CMK (cell line): ENCODE data around the gene HMX1.

Experiments used
- DNase-seq: peaks from one replicate; pipeline ENCODE4 v3.0.0-alpha.2; 2010; ENCODE audit warnings: low read depth

The HMX1 gene

GRCh38 chr4:8910100-8910821, 38.6 kb upstream of the HMX1 start:
- DNase-seq = no peak

DNA sequence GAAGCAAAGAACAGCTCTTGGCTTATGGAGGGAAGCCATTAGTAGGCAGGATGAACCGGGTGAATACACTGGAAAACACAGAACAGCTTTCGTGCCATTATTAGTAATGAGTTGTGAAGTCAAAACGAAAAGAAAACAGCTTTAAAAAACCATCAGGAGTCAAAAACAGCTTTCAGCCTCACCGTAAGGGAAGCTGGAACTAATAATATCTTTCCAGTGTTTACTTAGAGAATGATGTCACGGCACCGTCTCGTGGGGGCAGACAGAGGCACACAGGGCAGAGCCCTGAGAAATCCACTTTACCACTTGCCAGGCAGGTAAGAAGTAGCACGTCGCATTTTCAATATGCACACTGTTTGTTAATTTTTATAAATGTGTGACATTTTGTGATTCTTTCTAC, 37.9 kb upstream of the HMX1 start:
- DNase-seq = no peak

DNA sequence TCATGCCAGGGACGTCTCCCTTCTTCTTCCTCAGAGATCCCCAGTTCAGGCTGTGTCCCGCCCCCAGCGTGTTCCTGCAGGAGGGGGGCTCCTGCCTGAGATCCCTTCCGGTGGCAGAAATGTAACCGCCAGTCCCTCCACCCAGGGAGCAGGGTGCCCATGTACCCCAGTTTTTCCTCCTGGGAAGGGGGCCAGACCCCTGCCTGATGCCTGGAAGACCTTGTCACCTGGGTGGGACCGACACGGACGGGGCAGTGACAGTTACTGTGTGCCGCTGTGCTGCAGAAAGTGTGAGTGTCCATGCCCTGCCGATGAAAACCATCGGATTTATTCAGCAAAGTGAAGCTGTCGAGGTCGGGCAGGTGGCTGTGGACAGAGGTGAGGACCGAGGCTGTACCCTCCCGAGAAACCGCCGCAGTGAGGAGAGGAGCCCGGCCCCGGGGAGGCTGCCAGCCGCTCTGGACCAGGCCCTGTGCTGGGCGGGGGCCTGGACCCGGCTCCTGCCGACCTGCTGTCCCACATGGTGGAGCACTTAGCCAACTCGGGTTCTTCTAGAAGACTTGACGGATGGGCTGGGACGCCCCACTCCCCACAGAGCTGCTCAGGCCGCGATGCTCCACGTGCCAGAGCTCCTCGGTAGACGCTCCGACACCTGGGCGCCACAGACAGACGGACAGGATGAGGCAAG, 36.7 kb upstream of the HMX1 start:
- no peak for DNase-seq

DNA sequence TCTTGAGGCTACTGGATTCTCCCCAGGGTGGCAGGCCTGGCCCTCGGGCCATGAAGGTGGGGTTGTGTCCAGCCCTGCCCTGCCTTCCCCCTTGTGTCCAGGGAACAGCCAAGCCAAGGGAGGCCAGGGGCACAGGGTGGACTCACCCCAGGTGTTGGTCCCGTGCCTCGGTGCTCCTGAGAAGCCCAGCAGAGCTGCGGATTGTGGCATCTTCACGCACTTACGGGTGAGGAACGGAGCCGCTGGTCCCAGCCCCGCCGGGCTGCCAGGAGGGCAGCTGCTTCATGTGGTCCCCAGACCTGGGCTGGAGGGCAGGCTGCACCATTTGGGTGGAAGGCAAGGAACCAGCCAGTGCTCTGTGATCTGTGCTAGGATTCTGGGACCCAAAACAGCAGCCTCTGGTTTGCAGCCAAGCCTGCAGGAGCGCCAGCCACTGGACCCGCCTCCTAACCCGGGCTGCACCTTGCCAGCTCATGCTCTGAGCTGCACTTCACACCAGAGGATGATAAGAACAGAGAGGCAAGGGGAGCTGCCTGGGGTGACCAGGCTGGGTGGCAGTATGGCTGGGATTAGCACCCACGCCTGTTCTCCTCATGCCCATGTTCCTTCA, 36.1 kb upstream of the HMX1 start:
- no peak for DNase-seq

GRCh38 chr4:8906991-8907595, 35.5 kb upstream of the HMX1 start:
- no peak for DNase-seq

DNA sequence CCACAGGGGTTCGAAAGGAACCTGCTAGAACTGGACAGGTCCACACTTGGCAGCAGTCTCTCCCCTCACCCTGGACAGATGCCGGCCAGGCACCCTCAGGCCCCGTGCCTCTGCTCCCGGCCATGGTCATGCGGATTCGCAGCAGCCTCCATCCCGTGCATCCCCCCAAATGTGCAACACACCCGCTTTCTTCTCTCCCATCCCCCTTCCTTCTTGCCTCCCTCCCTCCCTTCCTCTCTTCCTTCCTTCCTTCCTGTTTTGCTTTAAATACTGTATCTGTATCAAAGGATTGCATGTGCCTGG, 35.0 kb upstream of the HMX1 start:
- no peak for DNase-seq

- DNase-seq = no peak
Observed at GRCh38 chr4:8905773-8906667, 34.4 kb upstream of the HMX1 start.

DNA sequence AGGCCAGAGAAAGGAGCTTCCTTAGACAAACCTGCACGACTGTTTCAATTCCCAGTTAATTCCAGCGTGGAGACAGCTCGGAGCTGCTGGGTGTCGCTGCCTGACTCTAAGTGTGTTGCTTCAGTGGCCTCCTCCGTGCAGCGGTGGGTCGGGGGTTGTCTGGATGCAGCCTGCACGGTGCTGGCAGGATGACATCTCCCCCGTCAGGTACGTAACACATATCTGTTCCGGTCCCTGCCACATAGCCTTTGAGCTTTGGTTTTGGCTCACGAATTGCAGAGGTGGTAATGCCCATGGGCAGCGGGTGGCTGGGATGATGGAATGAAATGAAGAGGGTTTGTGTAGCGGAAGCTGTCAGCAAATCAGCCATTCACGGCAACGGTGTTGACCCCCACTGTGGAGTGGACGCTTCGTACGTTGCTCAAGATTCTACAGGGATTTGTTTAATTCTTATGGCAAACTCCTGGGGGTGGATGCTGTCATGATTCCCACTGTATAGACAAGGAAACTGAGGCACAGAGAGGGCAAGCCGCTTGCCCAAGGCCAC, 33.7 kb upstream of the HMX1 start:
- no peak for DNase-seq

DNA sequence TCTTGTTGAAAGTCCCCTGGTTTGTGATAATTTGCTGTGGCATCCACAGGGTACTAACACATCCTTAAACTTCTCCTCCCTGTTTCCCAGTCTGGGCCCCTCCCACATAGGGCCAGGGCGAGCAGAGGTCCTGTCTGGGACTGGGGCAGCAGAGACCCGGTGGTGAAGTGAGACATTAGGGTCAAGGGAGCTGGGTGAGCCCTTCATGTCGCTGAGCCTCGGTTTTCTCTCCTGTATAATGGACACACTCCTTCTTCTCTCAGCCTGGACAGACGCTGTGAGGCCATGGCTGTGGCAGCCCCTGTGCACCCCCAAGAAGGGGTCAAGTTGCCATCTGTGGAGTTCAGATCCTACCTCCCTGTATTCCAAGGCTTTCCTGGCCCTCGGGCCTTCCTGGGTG, 33.0 kb upstream of the HMX1 start:
- DNase-seq = no peak

DNA sequence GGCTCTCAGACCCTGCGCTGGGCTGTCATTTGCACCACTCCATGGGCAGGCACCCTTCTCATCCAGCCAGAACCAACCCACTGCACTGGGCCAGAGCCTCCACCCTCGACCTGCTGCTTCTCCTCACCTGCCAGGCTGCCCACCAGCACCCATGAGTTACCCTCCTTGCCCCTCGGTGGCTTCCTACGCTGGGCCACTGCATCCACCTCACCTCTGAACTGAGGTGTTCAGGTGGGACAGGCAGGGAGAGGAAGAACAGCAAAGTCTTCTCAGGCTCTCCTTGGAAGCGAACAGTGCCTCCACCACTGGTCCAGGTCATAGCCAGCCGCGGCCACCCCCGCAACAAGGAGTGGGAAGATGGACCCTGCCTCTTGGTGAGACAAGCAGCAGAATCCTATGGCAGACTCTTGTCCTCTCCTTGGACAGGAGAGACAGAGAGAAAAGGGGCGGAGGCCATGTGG, 32.4 kb upstream of the HMX1 start:
- DNase-seq = no peak

GRCh38 chr4:8901335-8901734, 29.7 kb upstream of the HMX1 start:
- DNase-seq = no peak

DNA sequence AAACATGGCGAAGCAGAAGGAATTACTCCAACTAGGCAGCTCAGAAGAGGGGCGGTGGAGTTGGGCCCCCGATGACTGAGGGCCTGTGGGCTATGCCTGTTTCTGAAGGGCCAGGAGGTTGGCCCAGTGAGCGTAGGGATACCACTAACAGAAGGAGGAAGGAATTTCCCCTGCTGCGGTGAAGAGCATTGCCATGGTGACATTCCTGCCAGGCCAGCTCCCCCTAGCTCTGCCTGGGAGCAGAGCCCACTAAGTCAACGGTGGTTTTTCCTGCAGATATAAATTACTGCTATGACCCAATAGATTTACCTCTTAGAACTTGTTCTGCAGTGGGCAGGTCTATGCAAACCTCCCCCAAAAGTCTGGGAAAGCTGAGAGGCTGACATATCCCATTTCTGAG, 28.9 kb upstream of the HMX1 start:
- no peak for DNase-seq

DNA sequence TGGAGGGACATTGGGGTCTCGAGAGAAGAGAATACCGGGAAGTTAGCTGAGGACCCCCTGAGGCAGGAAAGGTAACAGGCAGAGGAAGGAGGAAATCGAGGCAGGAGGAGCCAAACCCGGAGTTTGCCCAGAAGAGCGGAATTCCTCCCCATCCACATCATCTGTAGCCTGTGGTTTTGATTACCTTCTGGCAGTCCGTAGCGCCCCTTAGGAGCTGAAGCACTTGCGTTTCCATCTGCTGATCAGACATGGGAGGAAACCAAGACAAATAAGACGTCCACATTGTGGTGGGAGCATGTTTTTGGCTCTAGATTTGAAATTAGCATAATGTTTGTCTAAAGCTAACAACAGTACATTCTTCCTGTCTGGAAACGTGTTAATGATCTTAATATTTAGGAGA, 26.8 kb upstream of the HMX1 start:
- no peak for DNase-seq

- DNase-seq = no peak
Observed at GRCh38 chr4:8897251-8898167, 25.9 kb upstream of the HMX1 start.

DNA sequence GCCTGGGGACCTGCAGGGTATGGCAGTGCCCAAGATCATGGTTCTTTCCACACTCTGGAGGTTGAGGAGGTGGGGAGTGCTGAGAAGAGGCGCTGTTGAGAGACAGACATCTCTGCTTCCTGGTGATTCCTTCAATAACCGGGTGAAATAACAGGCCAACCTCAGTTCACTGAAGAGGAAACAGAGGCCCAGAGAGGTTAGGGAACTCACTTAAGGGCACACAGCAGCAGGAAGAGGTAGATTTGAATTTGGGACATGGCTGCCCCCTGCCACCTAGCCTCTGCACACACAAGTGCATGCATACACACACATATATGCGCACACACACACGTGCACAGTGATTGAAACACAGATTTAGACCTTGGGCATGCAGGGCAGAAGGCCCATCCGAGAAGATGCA, 24.9 kb upstream of the HMX1 start:
- no peak for DNase-seq

DNA sequence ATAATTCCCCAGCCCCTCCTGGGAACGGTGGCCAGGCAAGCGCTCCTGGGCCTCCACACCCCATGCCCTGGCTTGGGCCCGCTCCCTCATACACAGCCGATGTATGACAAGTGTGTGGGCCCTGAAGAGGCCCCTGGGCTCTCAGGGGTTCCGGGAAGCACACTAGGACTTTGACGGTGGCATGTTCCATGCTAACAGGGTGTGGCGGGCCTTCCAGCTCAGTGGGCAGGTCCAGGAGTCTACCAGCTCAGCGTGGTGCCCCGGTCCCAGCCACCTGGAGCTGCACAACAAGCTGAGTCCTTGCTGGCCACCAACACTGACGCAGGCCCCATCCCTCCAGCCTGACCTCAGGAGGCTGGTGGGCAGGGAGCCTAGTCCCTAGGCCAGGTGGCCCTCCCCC, 24.4 kb upstream of the HMX1 start:
- no peak for DNase-seq

GRCh38 chr4:8895295-8895694, 23.7 kb upstream of the HMX1 start:
- DNase-seq = no peak

DNA sequence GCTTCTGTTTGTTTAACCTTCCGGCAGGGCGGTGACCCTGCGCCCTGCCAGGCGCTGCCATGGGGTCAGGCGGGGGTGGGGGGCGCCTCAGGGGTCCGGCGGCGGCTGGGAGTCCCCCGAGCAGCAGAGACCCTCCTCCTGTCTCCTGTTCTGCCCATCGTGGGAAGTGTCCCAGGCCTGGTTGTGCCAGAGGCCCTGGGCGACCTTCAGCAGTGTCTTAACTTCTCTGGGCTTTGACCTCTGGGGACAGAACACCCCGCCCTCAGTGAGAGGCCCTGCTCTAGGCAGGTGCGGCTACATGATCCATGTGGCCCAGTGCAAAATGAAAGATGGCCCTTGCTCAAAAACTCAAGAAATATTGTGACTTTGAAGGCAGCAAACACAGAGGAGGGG, 22.8 kb upstream of the HMX1 start:
- DNase-seq = no peak

DNA sequence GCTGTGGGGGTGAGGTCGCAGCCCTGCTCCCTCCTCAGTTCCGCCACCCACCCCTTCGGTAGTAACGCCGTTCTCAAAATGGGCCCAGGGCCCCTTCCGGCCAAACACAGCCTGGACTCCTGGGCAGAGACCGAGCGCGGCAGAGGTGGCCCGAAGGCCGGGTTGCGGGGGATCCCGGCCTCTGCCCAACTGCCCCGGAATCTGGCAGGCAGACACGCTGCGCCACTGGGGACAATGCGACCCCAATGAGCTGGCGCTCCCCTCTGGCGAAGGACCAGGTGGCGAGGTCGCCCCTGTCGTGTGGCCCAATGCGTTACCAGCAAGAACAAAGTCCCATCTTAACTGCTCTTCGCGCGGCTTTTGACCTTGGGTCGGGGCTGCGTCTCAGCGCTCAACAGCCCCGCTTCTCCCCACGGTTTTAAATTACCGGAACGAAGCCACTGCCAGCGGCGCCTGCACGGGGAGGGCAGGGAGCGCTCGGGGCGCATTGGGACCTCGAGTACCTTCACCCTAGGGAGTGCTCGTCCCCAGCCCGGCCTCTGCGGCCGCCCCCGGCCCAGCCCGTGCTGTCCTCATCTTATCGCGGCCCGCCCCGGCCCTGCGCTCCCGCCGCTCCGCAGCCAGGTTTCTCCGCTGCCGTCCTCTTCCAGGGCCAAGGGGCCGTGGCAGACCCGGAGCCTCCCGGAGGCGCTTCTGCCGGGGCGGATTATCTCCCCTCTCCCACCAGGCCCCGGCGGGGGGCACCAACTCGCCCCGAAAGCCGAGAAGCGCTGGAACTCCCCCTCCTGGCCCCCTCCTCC, 22.2 kb upstream of the HMX1 start:
- DNase-seq = no peak

DNA sequence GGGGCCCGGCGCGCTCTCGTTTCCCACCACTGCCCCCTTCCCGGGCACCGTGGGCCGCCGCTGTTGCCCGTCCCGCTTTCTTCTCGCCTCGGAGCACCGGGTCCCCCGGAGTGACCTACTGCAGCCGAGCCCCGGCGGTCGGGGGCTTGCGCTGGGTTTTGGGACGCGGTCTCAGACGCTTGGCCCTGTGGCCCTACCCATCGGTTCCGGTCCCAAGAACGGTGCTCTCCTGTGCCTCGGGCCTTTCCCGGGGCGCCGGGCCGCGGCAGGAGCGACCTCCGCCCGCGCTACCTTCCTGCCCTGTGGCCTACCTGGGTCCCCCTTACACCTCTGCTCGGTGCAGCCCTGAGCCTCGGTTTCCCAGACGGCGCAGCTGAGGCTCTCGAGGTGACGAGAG, 21.6 kb upstream of the HMX1 start:
- no peak for DNase-seq
